ENCODE data around the gene TAF15. TPM values are rescaled to one million over a fixed set of nuclear protein-coding genes. Genes with fewer than 3 reads are reported as not detected.
A peak's percentile ranks its signal among the peaks of the same experiment; 100 is the strongest.

TAF15 gene
- polyA plus RNA-seq, 1 donor from 2014 or later, result 45.8 TPM

DNA sequence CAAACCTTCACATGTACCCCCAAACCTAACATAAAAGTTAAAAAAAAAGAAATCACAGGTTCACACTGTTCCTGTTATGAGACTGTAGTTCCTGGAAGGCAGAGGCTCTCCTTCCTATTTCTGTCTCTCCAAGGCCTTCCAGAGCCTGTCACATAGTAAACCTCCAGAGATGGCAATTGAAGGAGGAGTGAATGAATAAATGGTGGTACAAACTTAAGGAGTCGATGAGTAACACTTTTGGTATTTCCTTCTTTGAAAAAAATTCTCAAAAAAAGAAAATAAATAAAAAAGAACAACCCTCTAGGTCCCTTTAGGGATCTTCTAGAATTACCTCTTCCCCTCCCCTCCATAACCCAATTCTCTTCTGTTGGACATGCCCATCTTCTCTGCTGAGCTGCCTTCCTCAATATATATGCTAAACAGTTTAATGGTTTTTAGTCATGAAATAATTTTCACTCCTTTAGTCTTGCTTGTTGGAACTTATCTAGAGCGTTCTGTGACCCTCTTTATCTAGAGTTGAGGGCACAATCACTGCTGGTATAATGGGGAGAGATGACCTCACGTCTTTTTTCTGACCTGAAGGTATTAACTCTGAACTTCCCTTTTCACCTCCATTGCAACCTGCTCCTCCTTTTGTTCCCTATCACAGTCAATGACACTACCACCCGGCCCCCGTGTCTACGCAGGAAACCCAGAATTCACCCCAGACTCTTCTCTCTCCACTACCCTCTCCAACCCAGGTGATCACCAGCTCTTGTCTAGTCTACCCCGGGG lies 1.7 kb upstream of the TAF15 start:
- no peak overlapping the region for H3K4me3 ChIP-seq (ENCODE audit: low read length)
- H3K79me2 ChIP-seq (replicated peaks; ENCODE audit: insufficient read depth, low read length), result peaks cover 28% of the 10 kb centered on the region
- no peaks in the 10 kb centered on the region for H3K9me3 ChIP-seq (ENCODE audit: low read length)
- TF ChIP-seq, protein P1, sequence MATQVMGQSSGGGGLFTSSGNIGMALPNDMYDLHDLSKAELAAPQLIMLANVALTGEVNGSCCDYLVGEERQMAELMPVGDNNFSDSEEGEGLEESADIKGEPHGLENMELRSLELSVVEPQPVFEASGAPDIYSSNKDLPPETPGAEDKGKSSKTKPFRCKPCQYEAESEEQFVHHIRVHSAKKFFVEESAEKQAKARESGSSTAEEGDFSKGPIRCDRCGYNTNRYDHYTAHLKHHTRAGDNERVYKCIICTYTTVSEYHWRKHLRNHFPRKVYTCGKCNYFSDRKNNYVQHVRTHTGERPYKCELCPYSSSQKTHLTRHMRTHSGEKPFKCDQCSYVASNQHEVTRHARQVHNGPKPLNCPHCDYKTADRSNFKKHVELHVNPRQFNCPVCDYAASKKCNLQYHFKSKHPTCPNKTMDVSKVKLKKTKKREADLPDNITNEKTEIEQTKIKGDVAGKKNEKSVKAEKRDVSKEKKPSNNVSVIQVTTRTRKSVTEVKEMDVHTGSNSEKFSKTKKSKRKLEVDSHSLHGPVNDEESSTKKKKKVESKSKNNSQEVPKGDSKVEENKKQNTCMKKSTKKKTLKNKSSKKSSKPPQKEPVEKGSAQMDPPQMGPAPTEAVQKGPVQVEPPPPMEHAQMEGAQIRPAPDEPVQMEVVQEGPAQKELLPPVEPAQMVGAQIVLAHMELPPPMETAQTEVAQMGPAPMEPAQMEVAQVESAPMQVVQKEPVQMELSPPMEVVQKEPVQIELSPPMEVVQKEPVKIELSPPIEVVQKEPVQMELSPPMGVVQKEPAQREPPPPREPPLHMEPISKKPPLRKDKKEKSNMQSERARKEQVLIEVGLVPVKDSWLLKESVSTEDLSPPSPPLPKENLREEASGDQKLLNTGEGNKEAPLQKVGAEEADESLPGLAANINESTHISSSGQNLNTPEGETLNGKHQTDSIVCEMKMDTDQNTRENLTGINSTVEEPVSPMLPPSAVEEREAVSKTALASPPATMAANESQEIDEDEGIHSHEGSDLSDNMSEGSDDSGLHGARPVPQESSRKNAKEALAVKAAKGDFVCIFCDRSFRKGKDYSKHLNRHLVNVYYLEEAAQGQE (IDR thresholded peaks at IDR 0.05; ENCODE audit: borderline replicate concordance), result no peak
- no peak for TF ChIP-seq MXI1 (conservative IDR thresholded peaks at IDR 0.05; ENCODE audit: poor library complexity, severe bottlenecking)
- TF ChIP-seq POLR2AphosphoS5 (IDR thresholded peaks at IDR 0.05), result no peak
- TF ChIP-seq, protein P2, sequence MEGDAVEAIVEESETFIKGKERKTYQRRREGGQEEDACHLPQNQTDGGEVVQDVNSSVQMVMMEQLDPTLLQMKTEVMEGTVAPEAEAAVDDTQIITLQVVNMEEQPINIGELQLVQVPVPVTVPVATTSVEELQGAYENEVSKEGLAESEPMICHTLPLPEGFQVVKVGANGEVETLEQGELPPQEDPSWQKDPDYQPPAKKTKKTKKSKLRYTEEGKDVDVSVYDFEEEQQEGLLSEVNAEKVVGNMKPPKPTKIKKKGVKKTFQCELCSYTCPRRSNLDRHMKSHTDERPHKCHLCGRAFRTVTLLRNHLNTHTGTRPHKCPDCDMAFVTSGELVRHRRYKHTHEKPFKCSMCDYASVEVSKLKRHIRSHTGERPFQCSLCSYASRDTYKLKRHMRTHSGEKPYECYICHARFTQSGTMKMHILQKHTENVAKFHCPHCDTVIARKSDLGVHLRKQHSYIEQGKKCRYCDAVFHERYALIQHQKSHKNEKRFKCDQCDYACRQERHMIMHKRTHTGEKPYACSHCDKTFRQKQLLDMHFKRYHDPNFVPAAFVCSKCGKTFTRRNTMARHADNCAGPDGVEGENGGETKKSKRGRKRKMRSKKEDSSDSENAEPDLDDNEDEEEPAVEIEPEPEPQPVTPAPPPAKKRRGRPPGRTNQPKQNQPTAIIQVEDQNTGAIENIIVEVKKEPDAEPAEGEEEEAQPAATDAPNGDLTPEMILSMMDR (IDR thresholded peaks at IDR 0.05; ENCODE audit: poor library complexity, severe bottlenecking), result no peak
- TF ChIP-seq SMC3 (conservative IDR thresholded peaks at IDR 0.05; ENCODE audit: poor library complexity), result no peak
- no peak for TF ChIP-seq TAF1 (IDR thresholded peaks at IDR 0.05; ENCODE audit: low read depth)
- TF ChIP-seq EZH2 (IDR thresholded peaks at IDR 0.05; ENCODE audit: borderline replicate concordance, insufficient read depth, low read length, poor library complexity, severe bottlenecking), result no peak
- no peak for TF ChIP-seq EP300 (conservative IDR thresholded peaks at IDR 0.05; ENCODE audit: poor library complexity, severe bottlenecking)
- TF ChIP-seq RAD21 (conservative IDR thresholded peaks at IDR 0.05), result no peak
- H3K36me3 ChIP-seq (ENCODE audit: insufficient read depth, low read length), result no peaks in the 10 kb centered on the region
- no peaks in the 10 kb centered on the region for H3K9me2 ChIP-seq (ENCODE audit: insufficient read depth, low read length)
- no peaks in the 10 kb centered on the region for H3F3A ChIP-seq (ENCODE audit: insufficient read depth, low read length, poor library complexity, severe bottlenecking)
- H2AFZ ChIP-seq (ENCODE audit: low read depth, low read length), result no peak overlapping the region
- no peak overlapping the region for H3K4me2 ChIP-seq (ENCODE audit: low read length)
- H4K20me1 ChIP-seq (ENCODE audit: insufficient read depth), result no peaks in the 10 kb centered on the region
- no peak overlapping the region for H3K9ac ChIP-seq (ENCODE audit: low read length)
- no peaks in the 10 kb centered on the region for H3K27me3 ChIP-seq (ENCODE audit: insufficient read depth, low read depth, low read length)
- no peak overlapping the region for H3K27ac ChIP-seq (ENCODE audit: low read length)

DNA sequence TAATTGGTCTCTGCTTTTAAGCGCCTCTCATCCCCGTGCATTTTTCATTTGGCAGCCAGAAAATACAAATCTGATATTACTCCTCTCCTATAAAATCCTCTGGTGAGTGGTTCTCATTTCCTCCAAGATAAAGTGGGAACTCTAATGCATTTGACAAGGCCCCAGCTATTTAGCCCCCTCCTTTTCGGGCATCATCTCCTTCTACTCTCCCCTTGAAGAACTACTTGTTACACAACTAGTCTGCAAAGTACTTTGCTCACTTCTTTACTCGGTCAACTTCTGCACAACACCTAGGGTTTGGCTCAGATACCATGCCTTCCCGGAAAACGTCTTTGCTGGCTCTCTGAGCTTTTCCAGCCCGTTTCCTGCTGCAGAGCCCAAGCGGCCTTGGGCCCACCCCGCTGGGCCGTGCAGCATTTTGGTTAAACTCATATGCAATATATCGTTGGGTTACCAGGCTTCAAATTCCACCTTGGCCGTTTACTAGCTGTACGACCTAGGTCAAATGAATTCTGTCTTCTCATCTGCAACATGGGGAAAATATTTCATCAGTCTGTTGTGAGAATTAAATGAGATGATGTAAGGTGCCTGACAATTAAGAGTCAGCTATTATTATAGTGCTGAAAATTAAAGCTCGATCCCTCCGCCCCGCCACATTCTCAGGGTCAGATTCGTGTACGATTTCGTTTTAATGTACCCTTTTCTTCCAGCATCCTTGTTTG lies 883 bp upstream of the TAF15 start:
- Histone ChIP-seq H3K79me2 (replicated peaks; ENCODE audit: insufficient read depth, low read length) (peaks cover 36% of the 10 kb centered on the region), H3K9ac (ENCODE audit: low read length) (peak overlapping the region; percentile 93), H3K9me2 (ENCODE audit: insufficient read depth, low read length) (no peaks in the 10 kb centered on the region), H2AFZ (ENCODE audit: low read depth, low read length) (peak overlapping the region; percentile 42), H3K9me3 (ENCODE audit: low read length) (no peaks in the 10 kb centered on the region), H4K20me1 (ENCODE audit: insufficient read depth) (no peaks in the 10 kb centered on the region), H3K36me3 (ENCODE audit: insufficient read depth, low read length) (no peaks in the 10 kb centered on the region), H3K27ac (ENCODE audit: low read length) (peak overlapping the region; percentile 95), H3K4me3 (ENCODE audit: low read length) (peak overlapping the region; percentile 85), H3K27me3 (ENCODE audit: insufficient read depth, low read depth, low read length) (no peaks in the 10 kb centered on the region), H3K4me2 (ENCODE audit: low read length) (peak overlapping the region; percentile 43), H3F3A (ENCODE audit: insufficient read depth, low read length, poor library complexity, severe bottlenecking) (no peaks in the 10 kb centered on the region)
- TF ChIP-seq MXI1 (conservative IDR thresholded peaks at IDR 0.05; ENCODE audit: poor library complexity, severe bottlenecking) (no peak), TAF1 (IDR thresholded peaks at IDR 0.05; ENCODE audit: low read depth) (no peak), EZH2 (IDR thresholded peaks at IDR 0.05; ENCODE audit: borderline replicate concordance, insufficient read depth, low read length, poor library complexity, severe bottlenecking) (no peak), SMC3 (conservative IDR thresholded peaks at IDR 0.05; ENCODE audit: poor library complexity) (no peak), POLR2AphosphoS5 (IDR thresholded peaks at IDR 0.05) (no peak), RAD21 (conservative IDR thresholded peaks at IDR 0.05) (no peak), EP300 (conservative IDR thresholded peaks at IDR 0.05; ENCODE audit: poor library complexity, severe bottlenecking) (no peak)
- TF ChIP-seq, protein P1 (IDR thresholded peaks at IDR 0.05; ENCODE audit: borderline replicate concordance), result no peak
- TF ChIP-seq, protein P2 (IDR thresholded peaks at IDR 0.05; ENCODE audit: poor library complexity, severe bottlenecking), result no peak
